ENCODE results near the gene SLC24A3. TPM values are rescaled to one million over a fixed set of nuclear protein-coding genes. Genes with fewer than 3 reads are reported as not detected.

SLC24A3 gene
- total and polyA plus RNA-seq, 2 experiments from 2014 or later: 0.81 to 2.5 TPM

GRCh38 chr20:19524691-19525090 lies 312.2 kb downstream of the SLC24A3 start (continued):
- TF ChIP-seq REST (IDR thresholded peaks at IDR 0.05; ENCODE audit: unreplicated experiment): no peak
- no peak for TF ChIP-seq CREB1 (CRISPR knock-in tag; IDR thresholded peaks at IDR 0.05; ENCODE audit: low read depth)
- no peak for TF ChIP-seq NANOG (IDR thresholded peaks at IDR 0.05; ENCODE audit: borderline replicate concordance)

GRCh38 chr20:19527509-19527908 lies 315.1 kb downstream of the SLC24A3 start:
- ATAC-seq (no peak), DNase-seq (ENCODE audit: low spot score) (no peak)
- no peaks in the 10 kb centered on the region for H3K36me3 ChIP-seq (ENCODE audit: insufficient read depth)
- no peak overlapping the region for H3K4me3 Mint-ChIP-seq
- no peaks in the 10 kb centered on the region for H3K9me3 Mint-ChIP-seq
- no peak overlapping the region for H2AFZ ChIP-seq
- no peaks in the 10 kb centered on the region for H3F3A ChIP-seq (replicated peaks; ENCODE audit: low read depth)
- H3K79me2 ChIP-seq (replicated peaks; ENCODE audit: insufficient read depth): no peaks in the 10 kb centered on the region
- H3K36me3 Mint-ChIP-seq (ENCODE audit: low read depth): no peaks in the 10 kb centered on the region; the same call in 2 of the 3 replicates
- H3K4me1 ChIP-seq (ENCODE audit: insufficient read depth): no peaks in the 10 kb centered on the region
- no peaks in the 10 kb centered on the region for H3K27me3 Mint-ChIP-seq (ENCODE audit: insufficient read depth, low read depth, poor library complexity)
- peaks cover 10% of the 10 kb centered on the region; the same call in 1 of the 2 replicates for H3K9me2 ChIP-seq (ENCODE audit: insufficient read depth)
- H3K4me3 ChIP-seq: no peak overlapping the region
- no peaks in the 10 kb centered on the region for H3K4me1 Mint-ChIP-seq
- H3K27me3 ChIP-seq (ENCODE audit: insufficient read depth): no peaks in the 10 kb centered on the region
- no peak overlapping the region for H3K27ac ChIP-seq (ENCODE audit: low read depth)
- no peak overlapping the region for H3K4me2 ChIP-seq
- H4K20me1 ChIP-seq (replicated peaks; ENCODE audit: insufficient read depth): no peaks in the 10 kb centered on the region
- H3K27ac Mint-ChIP-seq: no peak overlapping the region
- TF ChIP-seq ZNF462 (CRISPR knock-in tag; IDR thresholded peaks at IDR 0.05) (no peak), ZNF114 (CRISPR knock-in tag; IDR thresholded peaks at IDR 0.05) (no peak), CREB1 (CRISPR knock-in tag; IDR thresholded peaks at IDR 0.05; ENCODE audit: low read depth) (no peak), REST (IDR thresholded peaks at IDR 0.05; ENCODE audit: unreplicated experiment) (no peak), CTCF (conservative IDR thresholded peaks at IDR 0.05; ENCODE audit: low read depth in 2 of 2) (no peak), STAT1 (IDR thresholded peaks at IDR 0.05; ENCODE audit: unreplicated experiment) (no peak), EZH2 (IDR thresholded peaks at IDR 0.05; ENCODE audit: low read depth, unreplicated experiment) (no peak), ZNF331 (CRISPR knock-in tag; IDR thresholded peaks at IDR 0.05; ENCODE audit: low read depth) (no peak), POLR2AphosphoS5 (IDR thresholded peaks at IDR 0.05; ENCODE audit: low read depth) (no peak)
